MM.1S (cell line): ENCODE results near the gene CASTOR1.

Source experiments
- DNase-seq: peaks from one replicate; pipeline ENCODE4 v3.0.0-alpha.2; 2015
- H2AFZ ChIP-seq: fragments of 300-600 bp; sonication (generic); 2 replicates; pipeline ENCODE4 v1.6.0; 2016; ENCODE audit warnings: antibody characterized with exemption, low read length
- H3F3A ChIP-seq: fragments of 300-600 bp; sonication (generic); 2 replicates; pipeline ENCODE4 v1.6.1; 2016; ENCODE audit warnings: mild to moderate bottlenecking, antibody characterized with exemption, low read length, moderate library complexity, mixed read lengths; ENCODE audit not compliant: insufficient read depth
- H3K27ac ChIP-seq: fragments of 300-600 bp; sonication (generic); 2 replicates; pipeline ENCODE4 v1.5.1; 2016; ENCODE audit warnings: mild to moderate bottlenecking, low read length
- H3K27me3 ChIP-seq: fragments of 300-600 bp; sonication (generic); replicated peaks from 2 replicates; pipeline ENCODE4 v1.6.0; 2016; ENCODE audit warnings: low read length; ENCODE audit not compliant: insufficient read depth
- H3K36me3 ChIP-seq: fragments of 300-600 bp; sonication (generic); replicated peaks from 2 replicates; pipeline ENCODE4 v1.6.1; 2016; ENCODE audit warnings: mild to moderate bottlenecking, low read length, mixed read lengths; ENCODE audit not compliant: insufficient read depth
- H3K4me1 ChIP-seq: fragments of 300-600 bp; sonication (generic); 2 replicates; pipeline ENCODE4 v1.6.1; 2016; ENCODE audit warnings: low read length, mixed read lengths
- H3K4me2 ChIP-seq: fragments of 300-600 bp; sonication (generic); 2 replicates; pipeline ENCODE4 v1.6.0; 2016; ENCODE audit warnings: low read depth, low read length
- H3K4me3 ChIP-seq: fragments of 300-600 bp; sonication (generic); 2 replicates; pipeline ENCODE4 v1.5.1; 2016; ENCODE audit warnings: low read length, mixed read lengths
- H3K79me2 ChIP-seq: fragments of 300-600 bp; sonication (generic); 2 replicates; pipeline ENCODE4 v1.6.1; 2016; ENCODE audit warnings: mixed run types, low read length, mixed read lengths
- H3K9ac ChIP-seq: fragments of 300-600 bp; sonication (generic); 2 replicates; pipeline ENCODE4 v1.6.1; 2016; ENCODE audit warnings: low read length, mixed read lengths
- H3K9me2 ChIP-seq: fragments of 300-600 bp; sonication (generic); replicated peaks from 2 replicates; pipeline ENCODE4 v1.6.1; 2016; ENCODE audit warnings: mild to moderate bottlenecking, low read length, mixed read lengths; ENCODE audit not compliant: insufficient read depth
- H3K9me3 ChIP-seq: fragments of 300-600 bp; sonication (generic); replicated peaks from 2 replicates; pipeline ENCODE4 v1.6.1; 2016; ENCODE audit warnings: mild to moderate bottlenecking, low read length, mixed read lengths; ENCODE audit not compliant: insufficient read depth
- H4K20me1 ChIP-seq: fragments of 300-600 bp; sonication (generic); 2 replicates; pipeline ENCODE4 v1.6.1; 2016; ENCODE audit warnings: mild to moderate bottlenecking, low read length, moderate library complexity, mixed read lengths; ENCODE audit not compliant: insufficient read depth
- EZH2 ChIP-seq: fragments of 300-600 bp; sonication (generic); optimal IDR thresholded peaks from 2 replicates; pipeline ENCODE3; 2017; ENCODE audit warnings: low read depth, mild to moderate bottlenecking, antibody characterized with exemption, low read length, mixed read lengths
- EZH2phosphoT487 ChIP-seq: fragments of 300-600 bp; sonication (generic); IDR thresholded peaks from 2 replicates; pipeline ENCODE4 v1.6.1; 2018; ENCODE audit warnings: antibody characterized with exemption, low read length
- TF ChIP-seq, protein P1 (sequence below): fragments of 300-600 bp; sonication (generic); IDR thresholded peaks from 2 replicates; pipeline ENCODE4 v1.5.1; 2016; ENCODE audit warnings: antibody characterized with exemption, low read length, mixed read lengths

The CASTOR1 gene

DNA sequence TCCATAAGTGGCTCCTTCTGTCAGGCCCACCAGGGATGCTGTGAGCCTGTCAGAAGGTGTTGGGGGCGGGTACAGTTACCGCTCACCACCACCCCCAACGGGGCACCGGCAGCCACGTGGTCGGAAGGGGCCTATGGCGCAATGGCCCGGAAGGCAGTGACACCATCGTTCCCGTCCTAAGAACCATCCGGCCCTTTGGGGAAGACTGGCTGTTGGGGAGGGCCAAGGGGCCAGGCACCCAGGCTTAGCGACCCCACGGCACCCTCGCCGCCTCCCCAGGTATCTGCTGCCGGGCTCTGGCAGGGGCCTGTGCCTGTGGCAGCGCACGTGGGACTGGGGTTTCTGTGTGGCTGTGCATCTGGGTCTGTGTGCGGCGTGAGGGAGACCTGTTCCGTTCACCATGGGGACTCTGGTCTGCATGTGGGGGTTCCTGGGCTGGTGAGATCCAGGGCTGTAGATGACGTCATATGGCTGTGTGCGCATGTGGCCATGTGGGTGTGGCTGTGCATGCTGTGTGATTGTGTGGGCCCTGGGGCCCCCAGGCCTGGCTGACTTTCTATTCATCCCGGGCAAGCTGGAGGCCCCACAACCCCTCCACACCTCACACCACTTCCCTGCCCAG lies 23.4 kb downstream of the CASTOR1 start:
- Histone ChIP-seq H3K4me2 (no peak overlapping the region), H3K27ac (no peak overlapping the region), H3F3A (no peaks in the 10 kb centered on the region), H4K20me1 (no peaks in the 10 kb centered on the region), H2AFZ (no peak overlapping the region), H3K4me1 (peaks cover 5% of the 10 kb centered on the region), H3K79me2 (no peaks in the 10 kb centered on the region), H3K9me2 (no peaks in the 10 kb centered on the region), H3K9me3 (no peaks in the 10 kb centered on the region), H3K27me3 (peaks cover 52% of the 10 kb centered on the region), H3K9ac (no peak overlapping the region), H3K36me3 (no peaks in the 10 kb centered on the region), H3K4me3 (no peak overlapping the region)
- TF ChIP-seq, protein P1, sequence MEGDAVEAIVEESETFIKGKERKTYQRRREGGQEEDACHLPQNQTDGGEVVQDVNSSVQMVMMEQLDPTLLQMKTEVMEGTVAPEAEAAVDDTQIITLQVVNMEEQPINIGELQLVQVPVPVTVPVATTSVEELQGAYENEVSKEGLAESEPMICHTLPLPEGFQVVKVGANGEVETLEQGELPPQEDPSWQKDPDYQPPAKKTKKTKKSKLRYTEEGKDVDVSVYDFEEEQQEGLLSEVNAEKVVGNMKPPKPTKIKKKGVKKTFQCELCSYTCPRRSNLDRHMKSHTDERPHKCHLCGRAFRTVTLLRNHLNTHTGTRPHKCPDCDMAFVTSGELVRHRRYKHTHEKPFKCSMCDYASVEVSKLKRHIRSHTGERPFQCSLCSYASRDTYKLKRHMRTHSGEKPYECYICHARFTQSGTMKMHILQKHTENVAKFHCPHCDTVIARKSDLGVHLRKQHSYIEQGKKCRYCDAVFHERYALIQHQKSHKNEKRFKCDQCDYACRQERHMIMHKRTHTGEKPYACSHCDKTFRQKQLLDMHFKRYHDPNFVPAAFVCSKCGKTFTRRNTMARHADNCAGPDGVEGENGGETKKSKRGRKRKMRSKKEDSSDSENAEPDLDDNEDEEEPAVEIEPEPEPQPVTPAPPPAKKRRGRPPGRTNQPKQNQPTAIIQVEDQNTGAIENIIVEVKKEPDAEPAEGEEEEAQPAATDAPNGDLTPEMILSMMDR, result no peak
- no peak for TF ChIP-seq EZH2phosphoT487
- no peak for TF ChIP-seq EZH2
- DNase-seq, result no peak

DNA sequence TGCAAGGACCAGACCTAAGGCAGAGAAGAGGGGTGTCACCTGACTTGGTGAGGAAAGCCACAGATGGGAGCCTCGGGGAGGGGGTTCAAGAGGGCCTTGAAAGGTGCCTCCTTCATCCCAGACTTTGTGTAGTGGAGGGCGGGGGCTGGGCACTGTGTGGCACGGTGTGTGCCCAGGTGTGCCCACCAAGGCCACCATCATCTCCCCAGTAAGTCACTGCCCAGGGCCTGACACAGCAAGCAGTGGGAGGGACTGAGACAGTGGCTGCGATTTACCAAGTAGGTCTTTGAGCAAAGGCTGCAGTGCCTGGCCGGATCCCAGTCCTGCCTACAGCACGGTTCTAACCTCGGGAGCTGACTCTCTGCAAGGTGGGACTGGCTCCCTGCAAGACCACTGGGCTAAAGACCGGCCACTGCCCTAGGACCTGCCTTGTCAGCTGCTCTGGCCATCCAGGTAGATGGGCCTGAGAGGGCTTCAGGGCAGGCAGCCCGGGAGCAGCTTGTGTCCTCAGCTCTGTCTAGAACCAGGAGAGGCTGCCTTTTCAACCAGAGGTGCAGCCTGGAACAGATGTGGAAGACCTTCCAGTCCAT lies 24.1 kb downstream of the CASTOR1 start:
- no peak overlapping the region for H3K27ac ChIP-seq
- H3K4me1 ChIP-seq, result peaks cover 5% of the 10 kb centered on the region
- no peak overlapping the region for H3K9ac ChIP-seq
- no peaks in the 10 kb centered on the region for H3K79me2 ChIP-seq
- no peak overlapping the region for H2AFZ ChIP-seq
- H4K20me1 ChIP-seq, result no peaks in the 10 kb centered on the region
- TF ChIP-seq EZH2, result no peak
- TF ChIP-seq, protein P1, result no peak
- TF ChIP-seq EZH2phosphoT487, result no peak
- H3K36me3 ChIP-seq, result no peaks in the 10 kb centered on the region
- H3K9me3 ChIP-seq, result no peaks in the 10 kb centered on the region
- H3F3A ChIP-seq, result no peaks in the 10 kb centered on the region
- peaks cover 58% of the 10 kb centered on the region for H3K27me3 ChIP-seq
- H3K4me2 ChIP-seq, result no peak overlapping the region
- no peaks in the 10 kb centered on the region for H3K9me2 ChIP-seq
- H3K4me3 ChIP-seq, result no peak overlapping the region
- DNase-seq, result no peak

DNA sequence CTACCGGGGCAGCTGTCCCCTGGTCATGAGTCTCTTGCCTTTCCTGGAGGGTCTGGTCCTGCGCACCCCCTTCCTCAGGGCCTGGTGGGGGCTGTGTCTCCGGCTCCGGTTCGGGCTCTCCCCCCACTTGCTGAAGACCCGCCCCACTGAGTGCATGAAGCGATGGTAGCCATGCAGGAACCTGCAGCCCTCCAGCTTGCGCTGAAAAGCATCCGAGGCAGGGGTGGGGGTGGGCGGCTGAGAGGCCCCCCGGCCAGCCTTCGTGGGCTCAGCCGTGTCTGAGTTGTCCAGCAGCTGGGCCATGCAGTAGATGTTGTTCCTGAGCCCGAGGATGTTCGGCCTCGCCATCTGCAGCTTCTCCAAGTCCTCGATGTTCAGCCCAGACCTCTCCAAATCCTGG lies 25.4 kb downstream of the CASTOR1 start:
- no peak for TF ChIP-seq EZH2phosphoT487
- TF ChIP-seq EZH2, result no peak
- TF ChIP-seq, protein P1, result no peak
- no peak overlapping the region for H3K9ac ChIP-seq
- no peaks in the 10 kb centered on the region for H3K9me2 ChIP-seq
- no peak overlapping the region for H3K4me3 ChIP-seq
- no peaks in the 10 kb centered on the region for H3F3A ChIP-seq
- no peaks in the 10 kb centered on the region for H4K20me1 ChIP-seq
- H3K36me3 ChIP-seq, result no peaks in the 10 kb centered on the region
- H3K27ac ChIP-seq, result no peak overlapping the region
- H2AFZ ChIP-seq, result no peak overlapping the region
- no peaks in the 10 kb centered on the region for H3K9me3 ChIP-seq
- no peaks in the 10 kb centered on the region for H3K79me2 ChIP-seq
- peaks cover 66% of the 10 kb centered on the region for H3K27me3 ChIP-seq
- DNase-seq, result no peak
- no peak overlapping the region for H3K4me2 ChIP-seq
- H3K4me1 ChIP-seq, result peaks cover 5% of the 10 kb centered on the region
